K562 (cell line): ENCODE data around the gene DSP.

Experiments used
- ATF3 ChIP-seq, 2 experiments: fragments of 450-650 bp in 1 of 2; sonication (generic) in 1 of 2; formaldehyde crosslinking in 1 of 2; IDR thresholded peaks in 1 of 2; conservative IDR thresholded peaks in 1 of 2; 2 replicates each; pipeline versions ENCODE4 v1.6.1 to v1.8.1; 2016 to 2023; ENCODE audit warnings: mild to moderate bottlenecking in 2 of 2, moderate library complexity in 2 of 2, inconsistent platforms in 1 of 2, missing genetic modification reagents in 1 of 2
- CTCF ChIP-seq, 3 experiments: IDR thresholded peaks in 2 of 3; conservative IDR thresholded peaks in 1 of 3; 2 replicates each; pipeline ENCODE4 v1.5.1; 2011 to 2012; ENCODE audit warnings: low read length in 3 of 3, mild to moderate bottlenecking in 3 of 3, control low read depth in 2 of 3, improper control_type of control experiment in 1 of 3, inconsistent platforms in 1 of 3, low read depth in 1 of 3, mixed read lengths in 1 of 3, moderate library complexity in 1 of 3; ENCODE audit not compliant: insufficient read depth in 2 of 3
- DIDO1 ChIP-seq: fragments of 450-650 bp; IDR thresholded peaks from 2 replicates; pipeline ENCODE4 v1.6.1; 2016; ENCODE audit warnings: low read depth, missing biosample characterization, missing genetic modification characterization
- EHMT2 ChIP-seq: fragments of 450-650 bp; IDR thresholded peaks from 2 replicates; pipeline ENCODE4 v1.6.1; 2018; ENCODE audit warnings: antibody characterized with exemption
- FOXJ3 ChIP-seq: sonication (generic); formaldehyde crosslinking; IDR thresholded peaks from 2 replicates; pipeline ENCODE4 v1.4.0; 2020; ENCODE audit warnings: mild to moderate bottlenecking, missing genetic modification reagents
- HNRNPUL1 ChIP-seq: fragments of 200-400 bp; formaldehyde crosslinking; IDR thresholded peaks from 2 replicates; pipeline ENCODE4 v1.6.1; 2017; ENCODE audit warnings: low read length
- IRF2 ChIP-seq: sonication (generic); formaldehyde crosslinking; IDR thresholded peaks from 2 replicates; pipeline ENCODE4 v1.8.1; 2022; ENCODE audit warnings: mild to moderate bottlenecking, missing genetic modification reagents
- NKRF ChIP-seq: fragments of 450-650 bp; IDR thresholded peaks from 2 replicates; pipeline ENCODE4 v1.6.1; 2016; ENCODE audit warnings: borderline replicate concordance
- NR3C1 ChIP-seq: sonication (generic); formaldehyde crosslinking; IDR thresholded peaks from 2 replicates; pipeline ENCODE4 v1.8.1; 2022; ENCODE audit warnings: missing genetic modification reagents
- POLR2A ChIP-seq: fragments of 450-650 bp; conservative IDR thresholded peaks from 2 replicates; pipeline ENCODE4 v1.6.1; 2016
- POLR2AphosphoS2 ChIP-seq: IDR thresholded peaks from 2 replicates; pipeline ENCODE4 v1.6.1; 2012; ENCODE audit warnings: low read length, improper control_type of control experiment
- TEAD4 ChIP-seq, 2 experiments: sonication (generic) in 1 of 2; formaldehyde crosslinking in 1 of 2; IDR thresholded peaks; 2 replicates each; pipeline versions ENCODE4 v1.6.1 to v1.8.0; 2012 to 2022; ENCODE audit warnings: borderline replicate concordance in 1 of 2, inconsistent platforms in 1 of 2, low read length in 1 of 2, mild to moderate bottlenecking in 1 of 2, missing genetic modification reagents in 1 of 2
- ZNF274 ChIP-seq: IDR thresholded peaks from 2 replicates; pipeline ENCODE4 v1.6.1; 2011; ENCODE audit warnings: low read depth, mild to moderate bottlenecking, low read length, moderate library complexity, borderline replicate concordance
- TF ChIP-seq, protein P1 (sequence below): fragments of 450-650 bp; formaldehyde crosslinking; IDR thresholded peaks from 2 replicates; pipeline ENCODE4 v1.4.0; 2022; ENCODE audit warnings: mild to moderate bottlenecking, moderate library complexity

- TF ChIP-seq NR3C1 (CRISPR knock-in tag) (no peak), POLR2A (no peak), NKRF (no peak), POLR2AphosphoS2 (no peak), CTCF (IDR thresholded peaks at IDR 0.05 in 2 of 3, conservative IDR thresholded peaks at IDR 0.05 in 1 of 3; ENCODE audit: insufficient read depth in 2 of 3, low read depth in 1 of 3, low read length in 3 of 3) (no peak), ZNF274 (no peak), TEAD4 (IDR thresholded peaks at IDR 0.05; ENCODE audit: low read length) (no peak), TEAD4 (CRISPR knock-in tag; IDR thresholded peaks at IDR 0.05; ENCODE audit: borderline replicate concordance) (no peak), HNRNPUL1 (no peak), IRF2 (CRISPR knock-in tag) (no peak), DIDO1 (tag) (no peak), ATF3 (IDR thresholded peaks at IDR 0.05) (no peak), ATF3 (CRISPR knock-in tag; conservative IDR thresholded peaks at IDR 0.05) (no peak), EHMT2 (no peak), FOXJ3 (CRISPR knock-in tag) (no peak)
- TF ChIP-seq, protein P1, sequence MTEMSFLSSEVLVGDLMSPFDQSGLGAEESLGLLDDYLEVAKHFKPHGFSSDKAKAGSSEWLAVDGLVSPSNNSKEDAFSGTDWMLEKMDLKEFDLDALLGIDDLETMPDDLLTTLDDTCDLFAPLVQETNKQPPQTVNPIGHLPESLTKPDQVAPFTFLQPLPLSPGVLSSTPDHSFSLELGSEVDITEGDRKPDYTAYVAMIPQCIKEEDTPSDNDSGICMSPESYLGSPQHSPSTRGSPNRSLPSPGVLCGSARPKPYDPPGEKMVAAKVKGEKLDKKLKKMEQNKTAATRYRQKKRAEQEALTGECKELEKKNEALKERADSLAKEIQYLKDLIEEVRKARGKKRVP (CRISPR knock-in tag): no peak
Observed at GRCh38 chr6:7538484-7538883, 3.0 kb upstream of the DSP start.
